Measurements from ENCODE around the gene ARHGAP27. TPM values are rescaled to one million over a fixed set of nuclear protein-coding genes. Genes with fewer than 3 reads are reported as not detected.

The ARHGAP27 gene
- total and polyA plus RNA-seq, 2 of the 4 experiments (the other 2 are of a cell fraction): under 0.01 to 0.89 TPM

DNA sequence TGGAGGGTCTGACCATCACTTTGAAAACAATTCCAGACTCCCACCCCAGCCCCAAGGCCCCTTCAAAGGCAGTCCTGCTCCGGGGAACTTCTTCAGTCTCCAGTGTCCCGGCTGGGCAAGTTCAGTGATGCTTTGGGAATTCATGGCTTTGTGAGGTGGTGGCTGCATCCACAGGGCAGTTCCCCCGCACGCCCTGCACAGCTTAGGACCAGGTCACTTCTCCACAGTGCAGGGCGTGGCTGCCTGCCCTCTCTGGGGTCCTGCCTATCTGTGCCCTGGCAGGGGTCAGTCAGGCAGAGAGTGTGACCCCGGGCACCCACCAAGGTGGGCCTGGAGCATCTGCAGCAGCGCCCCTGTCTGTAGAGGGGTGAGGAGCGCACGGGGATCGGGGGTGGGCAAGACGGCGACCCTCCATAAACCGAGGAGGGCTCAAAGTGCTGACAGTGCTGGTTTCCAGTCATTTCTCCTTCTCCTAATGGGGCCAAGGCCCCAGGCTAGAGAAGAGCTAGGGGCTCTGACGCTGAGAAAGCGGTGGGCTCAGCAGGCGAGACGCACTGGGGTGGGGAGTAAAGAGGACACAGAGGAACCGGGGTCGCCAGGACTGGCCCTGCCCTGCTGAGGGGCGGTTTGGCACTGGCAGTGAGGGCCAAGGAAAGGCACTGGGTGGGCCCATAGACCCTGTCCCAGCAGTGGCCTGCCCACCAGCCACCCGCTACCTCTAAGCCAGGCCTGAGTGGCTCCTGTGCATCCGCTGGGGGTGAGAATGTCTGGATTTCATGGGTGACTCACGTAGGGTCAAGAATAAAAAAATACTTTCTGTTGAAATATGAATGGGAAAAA, 4.2 kb upstream of the ARHGAP27 start:
- Histone ChIP-seq H2BK120ac (ENCODE audit: low read depth, low read length) (no peak overlapping the region), H4K8ac (ENCODE audit: low read depth in 2 of 2, low read length in 2 of 2) (no peak overlapping the region), H3K9me3 (ENCODE audit: control insufficient read depth, insufficient read depth, low read length) (no peaks in the 10 kb centered on the region), H2AK9ac (replicated peaks; ENCODE audit: low read depth, low read length, poor library complexity) (no peak overlapping the region), H2BK15ac (ENCODE audit: low read depth, low read length) (no peak overlapping the region), H3K9me1 (ENCODE audit: insufficient read depth, low read length) (no peaks in the 10 kb centered on the region; the same call in 1 of the 2 replicates), H3K4me2 (ENCODE audit: low read depth, low read length) (no peak overlapping the region), H3K79me1 (ENCODE audit: low read depth in 1 of 2, low read length in 2 of 2) (no peaks in the 10 kb centered on the region), H3K27me3 (ENCODE audit: control insufficient read depth, insufficient read depth, low read length) (peaks cover 7% of the 10 kb centered on the region; the same call in 1 of the 2 replicates), H3K14ac (replicated peaks; ENCODE audit: low read depth, low read length) (no peak overlapping the region), H3K4me3 (ENCODE audit: insufficient read depth, low read depth, low read length) (no peak overlapping the region), H3K56ac (ENCODE audit: extremely low read depth, insufficient read depth, low read length) (no peak overlapping the region), H3K9ac (ENCODE audit: low read depth, low read length) (no peak overlapping the region), H2BK20ac (ENCODE audit: low read depth, low read length) (no peak overlapping the region), H4K91ac (ENCODE audit: insufficient read depth, low read depth, low read length) (no peak overlapping the region), H3K23ac (ENCODE audit: low read depth, low read length) (no peak overlapping the region), H4K20me1 (ENCODE audit: insufficient read depth, low read length) (peaks cover 7% of the 10 kb centered on the region; the same call in 1 of the 2 replicates), H3K36me3 (ENCODE audit: control insufficient read depth, insufficient read depth, low read length) (peaks cover 22% of the 10 kb centered on the region), H3K4ac (ENCODE audit: low read depth, low read length) (no peak overlapping the region), H3K18ac (ENCODE audit: low read depth, low read length) (no peak overlapping the region), H4K5ac (ENCODE audit: low read depth, low read length) (no peak overlapping the region), H3K27ac (ENCODE audit: insufficient read depth, low read length) (no peak overlapping the region), H2AFZ (replicated peaks; ENCODE audit: low read length, poor library complexity) (no peak overlapping the region), H3K4me1 (ENCODE audit: control insufficient read depth, insufficient read depth, low read length) (no peaks in the 10 kb centered on the region; the same call in 1 of the 2 replicates), H2AK5ac (ENCODE audit: low read depth, low read length) (no peak overlapping the region), H2BK5ac (ENCODE audit: low read depth, low read length, poor library complexity, severe bottlenecking) (no peak overlapping the region)
- intact Hi-C loops (cut with micrococcal nuclease): no loop called here
- BruUV-seq (replicated peaks): no TSS peak
- ChIA-PET CTCF (no interaction called here), POLR2A (ENCODE audit: unreplicated experiment) (no interaction called here)
- dilution Hi-C loops (cut with HindIII; ENCODE audit: low sequenced_read_pairs, unreplicated experiment): no loop called here
- DNase-seq (peak; percentile 13), ATAC-seq (ENCODE audit: low read depth) (no peak; the same call in 1 of the 2 replicates)
- WGBS, 2 experiments (ENCODE audit: extremely low coverage in 2 of 2, insufficient read length in 1 of 2): 100% methylated on average over 4 of the region's 23 CpGs; no CpG with 5 or more reads in 1 of the 2 experiments
- in situ Hi-C loops (cut with MboI; ENCODE audit: low sequenced_read_pairs): no loop called here
- TF ChIP-seq CEBPB (IDR thresholded peaks at IDR 0.05; ENCODE audit: low read depth, low read length): no peak
- TF ChIP-seq MAFK (IDR thresholded peaks at IDR 0.05; ENCODE audit: low read depth, low read length): peak; percentile 71

All from IMR-90 (cell line).